GM21723 (cell line): ENCODE results near the gene OVAAL.

Experiments
- ATAC-seq: cut with Tn5 transposase; IDR thresholded peaks from one replicate; pipeline ENCODE4 v1.9.1; 2021; ENCODE audit warnings: mild to moderate bottlenecking, moderate library complexity; ENCODE audit not compliant: unreplicated experiment

OVAAL gene

DNA sequence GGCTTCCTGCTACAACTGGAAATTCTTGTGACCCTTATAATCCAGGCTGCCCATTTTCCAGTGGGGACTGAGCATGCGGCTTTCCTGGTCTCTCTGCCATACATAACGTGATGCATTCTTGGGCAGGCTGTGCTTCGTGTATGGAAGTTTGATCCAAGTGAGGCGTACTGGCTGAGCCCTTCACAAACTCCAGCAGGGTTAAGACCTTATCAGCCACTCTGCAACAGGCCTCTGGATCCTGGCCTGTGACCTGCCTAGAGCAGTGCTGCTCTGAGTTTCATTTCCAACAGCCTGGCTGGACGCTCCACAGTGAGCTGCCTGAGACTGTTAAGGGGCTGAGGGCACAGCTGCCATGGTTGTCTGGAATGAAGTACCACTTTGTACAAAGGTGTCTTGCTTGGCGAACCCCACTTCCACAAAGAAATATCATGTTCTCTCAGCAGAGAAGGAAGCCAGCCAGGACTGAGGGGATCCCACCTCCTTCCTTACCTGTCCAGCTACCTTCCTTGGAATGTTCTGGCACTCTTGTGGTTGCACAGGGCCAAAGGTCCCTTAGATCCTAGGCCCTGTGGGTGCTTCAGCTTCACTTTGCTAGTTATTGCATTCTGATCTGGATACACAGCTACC is 44.6 kb downstream of the OVAAL start:
- ATAC-seq: no peak

DNA sequence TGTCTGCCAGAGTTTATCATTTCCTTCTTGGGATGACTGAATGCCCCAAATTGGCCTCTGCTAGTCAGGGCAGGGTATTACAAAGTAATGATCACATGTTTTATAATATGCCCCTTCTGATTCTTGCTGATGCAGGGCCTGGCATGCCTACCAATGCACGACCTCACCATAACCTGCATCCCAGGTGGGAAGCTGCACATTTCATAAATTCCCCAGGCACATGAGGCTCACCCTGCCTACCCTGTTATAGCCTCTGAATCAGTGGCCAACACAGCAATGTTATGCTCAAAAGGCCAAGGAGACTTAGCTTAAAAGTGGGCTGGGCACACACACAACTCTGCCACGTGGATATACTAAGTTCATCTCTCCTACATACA is 45.1 kb downstream of the OVAAL start:
- ATAC-seq: no peak

DNA sequence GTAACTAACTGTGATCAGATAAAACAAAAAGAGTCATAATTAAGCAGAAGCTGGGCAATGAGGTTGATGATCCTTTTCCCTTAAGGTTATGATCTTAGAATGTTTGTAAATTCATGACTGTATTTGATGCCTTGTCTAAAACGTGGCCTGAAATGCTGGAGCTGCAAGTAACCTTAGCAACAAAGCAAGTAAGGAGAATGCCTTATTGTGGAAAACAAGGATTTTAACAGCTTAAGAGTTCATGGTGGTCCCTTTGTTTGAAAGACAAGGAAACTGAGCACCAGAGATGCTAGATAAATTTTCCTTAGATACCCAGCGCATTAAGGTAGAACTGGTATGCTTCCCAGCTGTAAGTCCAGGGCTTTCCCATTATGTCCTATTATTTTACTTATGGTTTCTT is 47.4 kb downstream of the OVAAL start:
- ATAC-seq: no peak

DNA sequence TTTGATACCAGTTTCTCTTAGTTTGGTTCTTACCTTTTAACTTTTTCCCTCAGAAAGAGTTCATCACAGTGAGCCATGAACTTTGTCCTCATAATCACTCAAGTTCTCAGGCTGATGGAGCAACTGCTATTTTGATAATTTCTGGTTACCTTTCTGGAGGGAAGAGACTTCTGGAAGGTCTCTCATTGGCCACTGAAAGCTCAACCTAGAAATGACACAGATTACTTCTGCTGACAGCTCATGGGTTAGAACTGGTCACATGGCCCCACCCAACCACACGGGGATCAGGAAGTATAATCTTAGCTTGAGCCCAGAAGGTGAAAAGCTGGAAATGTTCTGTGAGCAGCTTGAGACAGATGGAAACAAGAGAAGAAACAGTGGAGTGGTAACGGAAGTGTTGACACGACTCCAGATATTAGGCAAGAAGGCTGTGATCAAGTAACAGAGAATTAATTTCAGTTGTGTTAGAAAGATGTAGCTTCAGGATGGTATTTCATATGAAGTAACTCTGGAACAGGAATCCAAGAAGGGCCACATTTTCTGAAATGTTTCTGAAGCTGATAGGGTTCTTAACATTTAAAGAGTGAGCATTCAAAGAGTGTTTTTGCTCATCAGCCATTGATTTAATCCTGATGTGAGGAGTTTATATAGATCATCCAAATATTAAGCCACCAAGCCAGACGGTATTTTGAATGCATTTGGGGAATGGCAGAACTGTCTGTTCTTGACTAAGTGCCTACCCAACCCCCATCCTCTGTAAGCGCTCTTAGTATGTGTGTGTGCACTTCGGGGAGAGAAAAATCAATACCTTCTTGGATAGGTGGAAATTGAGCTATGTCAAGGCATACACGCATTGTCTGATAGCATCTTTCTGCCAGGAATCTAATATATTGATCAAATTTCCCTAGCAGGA is 51.1 kb downstream of the OVAAL start:
- no peak for ATAC-seq

DNA sequence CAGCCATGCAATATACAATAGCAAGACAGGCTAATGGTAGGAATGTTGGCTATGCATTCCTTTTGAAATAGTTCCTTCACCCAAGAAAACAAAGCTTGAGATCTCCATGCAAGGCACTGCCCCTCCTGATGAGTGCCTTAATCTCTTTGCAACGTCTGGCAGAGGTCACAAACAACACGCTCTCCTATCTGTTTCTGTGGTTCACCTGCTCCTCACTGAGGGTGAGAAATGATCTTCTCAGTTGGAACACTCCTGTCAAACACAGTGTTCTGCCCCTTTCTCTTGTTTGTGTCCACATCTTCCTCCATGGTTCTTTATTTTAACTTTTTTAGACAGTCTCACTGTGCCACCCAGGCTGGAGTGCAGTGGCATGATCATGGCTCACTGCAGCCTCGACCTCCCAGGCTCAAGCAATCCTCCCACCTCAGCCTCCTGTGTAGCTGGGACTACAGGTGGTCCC is 51.8 kb downstream of the OVAAL start:
- no peak for ATAC-seq

DNA sequence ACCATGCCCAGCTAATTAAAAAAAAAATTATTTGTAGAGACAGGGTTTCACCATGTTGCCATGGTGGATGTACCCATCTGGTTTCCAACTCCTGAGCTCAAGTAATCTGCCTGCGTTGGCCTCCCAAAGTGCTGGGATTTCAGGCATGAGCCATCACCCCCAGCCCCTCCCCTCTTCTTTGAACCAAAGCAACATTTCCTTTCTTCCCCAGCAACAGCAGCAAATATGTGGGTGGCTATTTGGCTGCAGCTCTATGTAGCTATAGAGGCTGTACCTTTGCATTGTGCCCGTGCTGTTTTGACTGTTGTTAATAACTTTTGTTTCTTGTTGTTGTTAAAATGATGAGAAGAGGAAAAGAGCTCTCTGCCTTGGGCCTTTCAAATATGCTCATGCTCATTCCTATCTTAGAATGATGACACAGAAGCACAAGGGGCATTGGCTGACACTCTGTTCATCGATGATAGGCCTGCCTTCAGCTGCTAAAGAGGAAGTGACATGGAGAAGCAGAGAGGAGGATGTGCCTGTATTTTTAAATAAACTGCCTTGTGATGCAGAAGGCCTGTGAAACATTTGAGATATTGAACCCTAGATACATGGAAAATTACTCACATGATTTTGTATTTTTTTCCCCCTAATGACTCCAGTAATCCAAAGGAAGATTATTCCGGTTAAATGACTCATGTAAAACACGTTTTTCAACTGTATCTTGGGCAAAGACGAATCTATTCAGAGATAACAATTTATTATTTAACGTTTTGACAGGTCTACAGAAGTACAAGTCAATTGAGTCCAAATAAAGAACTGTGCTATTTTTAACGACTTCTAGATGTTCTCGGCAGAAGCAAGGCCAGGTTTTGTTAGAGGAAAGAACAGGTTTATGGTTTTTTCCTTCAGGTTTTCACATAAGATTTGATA is 52.5 kb downstream of the OVAAL start:
- no peak for ATAC-seq

DNA sequence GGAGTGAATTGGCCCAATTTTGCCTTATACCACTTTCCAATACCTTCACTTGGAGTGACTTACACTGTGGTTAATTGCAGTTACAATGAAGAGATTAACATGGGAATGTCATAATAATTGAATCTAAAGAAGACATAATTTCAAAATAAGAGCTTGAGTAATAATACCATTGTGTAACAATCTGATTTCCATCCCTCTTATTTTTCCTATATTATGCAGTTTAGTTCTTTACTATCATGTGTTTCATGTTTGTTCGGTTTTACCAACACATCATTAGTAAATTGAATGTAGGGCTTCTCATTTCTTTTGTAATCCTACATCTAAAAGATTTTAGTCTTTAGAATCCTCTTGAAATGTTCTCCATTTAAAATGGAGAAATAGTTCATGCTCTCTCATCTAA is 53.9 kb downstream of the OVAAL start:
- no peak for ATAC-seq

DNA sequence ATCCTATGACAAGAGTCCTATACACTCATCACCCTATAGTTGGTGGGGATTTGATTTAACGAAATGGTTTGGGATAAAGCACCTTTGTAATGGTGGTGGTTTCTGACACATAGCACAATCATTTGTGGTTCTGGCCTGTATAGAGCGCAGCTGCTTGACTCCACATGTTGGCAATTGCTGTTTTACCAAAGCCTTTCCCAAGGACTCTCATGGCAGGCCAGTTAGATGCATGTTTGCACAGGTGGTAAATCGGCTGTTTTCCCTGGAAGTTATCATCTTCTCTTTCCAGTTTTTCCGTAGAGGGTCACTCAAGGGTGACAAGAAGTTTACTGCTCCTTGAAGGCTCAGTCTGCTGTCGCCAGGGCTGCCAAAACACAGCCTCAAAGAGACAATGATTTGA is 56.0 kb downstream of the OVAAL start:
- no peak for ATAC-seq

DNA sequence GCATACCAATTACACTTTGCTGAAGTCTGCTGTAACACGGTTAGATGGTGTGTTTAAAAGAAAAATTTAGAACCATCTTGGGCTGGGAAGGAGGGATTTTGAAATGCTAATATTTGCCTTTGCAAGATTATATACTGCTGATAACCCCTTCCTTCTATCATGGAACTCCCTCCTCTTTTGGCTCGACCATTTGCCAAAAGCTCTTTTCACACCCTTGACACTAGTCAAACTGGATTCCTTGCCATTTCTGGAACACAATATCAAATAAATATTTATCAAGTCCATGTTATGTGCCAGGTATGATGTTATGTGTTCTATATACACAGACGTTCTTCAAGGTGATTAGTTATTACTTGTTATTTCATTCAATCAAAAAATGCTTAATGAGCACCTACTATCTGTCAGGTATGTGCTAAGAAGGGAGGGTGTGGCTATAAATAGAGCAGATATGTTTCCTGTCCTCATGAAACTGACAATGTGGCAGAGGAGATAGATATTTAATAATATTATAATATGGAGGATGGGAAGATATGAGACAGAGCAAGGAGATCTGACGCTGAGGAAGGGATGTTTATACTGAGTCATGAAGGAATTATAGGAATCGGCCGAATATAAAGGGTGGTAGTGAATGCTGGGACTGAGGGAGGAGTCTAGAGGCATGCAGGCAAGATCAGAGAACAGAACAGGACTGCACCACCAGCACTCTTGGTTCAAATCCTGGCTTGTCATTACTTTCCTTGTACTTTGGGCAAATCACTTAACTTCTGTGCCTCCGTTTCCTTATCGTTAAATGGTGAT is 56.9 kb downstream of the OVAAL start:
- ATAC-seq: no peak
